IMR-90 (cell line): ENCODE measurements around the gene STK17A. TPM values are rescaled to one million over a fixed set of nuclear protein-coding genes. Genes with fewer than 3 reads are reported as not detected.

Source experiments
- ATAC-seq: fragments of 200-7000 bp; cut with Tn5 transposase; 2 replicates; pipeline ENCODE4 v1.9.1; 2020; ENCODE audit warnings: low read depth, mild to moderate bottlenecking, moderate library complexity
- BruUV-seq: library from RNA; stranded (reverse); fragments of 400-500 nt; replicated peaks from 2 replicates; lab custom pipeline; 2021; lab: Mats Ljungman, UMichigan
- CTCF ChIA-PET: fragments of 300-600 bp; formaldehyde crosslinking; extraction: SDS; loops from one replicate; lab custom pipeline; 2021; ENCODE audit warnings: antibody characterized with exemption; lab: Yijun Ruan, JAX
- POLR2A ChIA-PET: fragments of 300-600 bp; sonication (Branson Sonifier 250); formaldehyde crosslinking; loops from one replicate; lab custom pipeline; 2022; ENCODE audit warnings: antibody characterized with exemption; ENCODE audit not compliant: unreplicated experiment; lab: Charles Lee
- DNase-seq: peaks from one replicate; pipeline ENCODE4 v3.0.0; 2013
- H2AFZ ChIP-seq: replicated peaks from 2 replicates; pipeline ENCODE3; 2013; ENCODE audit warnings: low read length, mild to moderate bottlenecking; ENCODE audit not compliant: poor library complexity
- H2AK5ac ChIP-seq: 2 replicates; pipeline ENCODE4 v1.6.1; 2013; ENCODE audit warnings: low read depth, low read length, inconsistent platforms
- H2AK9ac ChIP-seq: replicated peaks from 2 replicates; pipeline ENCODE3; 2013; ENCODE audit warnings: mild to moderate bottlenecking, low read depth, low read length, moderate library complexity; ENCODE audit not compliant: poor library complexity
- H2BK120ac ChIP-seq: 2 replicates; pipeline ENCODE4 v1.6.1; 2013; ENCODE audit warnings: low read depth, low read length, inconsistent platforms
- H2BK15ac ChIP-seq: 3 replicates; pipeline ENCODE4 v1.6.1; 2013; ENCODE audit warnings: low read depth, low read length, inconsistent platforms
- H2BK20ac ChIP-seq: 2 replicates; pipeline ENCODE4 v1.6.1; 2013; ENCODE audit warnings: low read depth, mild to moderate bottlenecking, inconsistent platforms, low read length, moderate library complexity
- H2BK5ac ChIP-seq: 2 replicates; pipeline ENCODE4 v1.6.1; 2013; ENCODE audit warnings: mild to moderate bottlenecking, low read depth, low read length, inconsistent platforms; ENCODE audit not compliant: poor library complexity, severe bottlenecking
- H3K14ac ChIP-seq: replicated peaks from 2 replicates; pipeline ENCODE4 v1.6.1; 2013; ENCODE audit warnings: low read depth, low read length, inconsistent platforms
- H3K18ac ChIP-seq: 2 replicates; pipeline ENCODE4 v1.6.1; 2013; ENCODE audit warnings: low read depth, low read length, control low read depth
- H3K23ac ChIP-seq: 2 replicates; pipeline ENCODE4 v1.6.1; 2013; ENCODE audit warnings: low read depth, low read length, inconsistent platforms
- H3K27ac ChIP-seq: 2 replicates; pipeline ENCODE4 v1.5.1; 2013; ENCODE audit warnings: mild to moderate bottlenecking, control low read depth, low read length; ENCODE audit not compliant: insufficient read depth
- H3K27me3 ChIP-seq: 2 replicates; pipeline ENCODE4 v1.6.1; 2013; ENCODE audit warnings: low read length; ENCODE audit not compliant: control insufficient read depth, insufficient read depth
- H3K36me3 ChIP-seq: 2 replicates; pipeline ENCODE4 v1.6.1; 2013; ENCODE audit warnings: low read length, mixed read lengths; ENCODE audit not compliant: control insufficient read depth, insufficient read depth
- H3K4ac ChIP-seq: 2 replicates; pipeline ENCODE4 v1.6.1; 2013; ENCODE audit warnings: low read depth, low read length, inconsistent platforms
- H3K4me1 ChIP-seq: 2 replicates; pipeline ENCODE4 v1.6.1; 2013; ENCODE audit warnings: low read length, mixed read lengths; ENCODE audit not compliant: control insufficient read depth, insufficient read depth
- H3K4me2 ChIP-seq: 2 replicates; pipeline ENCODE4 v1.6.1; 2013; ENCODE audit warnings: low read depth, mild to moderate bottlenecking, control low read depth, low read length, moderate library complexity
- H3K4me3 ChIP-seq: 2 replicates; pipeline ENCODE4 v1.5.1; 2013; ENCODE audit warnings: low read depth, mild to moderate bottlenecking, control low read depth, low read length, moderate library complexity; ENCODE audit not compliant: insufficient read depth
- H3K56ac ChIP-seq: 2 replicates; pipeline ENCODE4 v1.6.1; 2013; ENCODE audit warnings: low read length, inconsistent platforms; ENCODE audit not compliant: insufficient read depth; ENCODE audit errors: extremely low read depth
- H3K79me1 ChIP-seq, 2 experiments: 2 replicates each; pipeline ENCODE4 v1.6.1; 2013; ENCODE audit warnings: low read length in 2 of 2, inconsistent platforms in 1 of 2, low read depth in 1 of 2
- H3K9ac ChIP-seq: 2 replicates; pipeline ENCODE4 v1.6.1; 2013; ENCODE audit warnings: low read depth, low read length, control low read depth
- H3K9me1 ChIP-seq: 2 replicates; pipeline ENCODE4 v1.6.1; 2013; ENCODE audit warnings: low read length, inconsistent platforms; ENCODE audit not compliant: insufficient read depth
- H3K9me3 ChIP-seq: 2 replicates; pipeline ENCODE4 v1.6.1; 2013; ENCODE audit warnings: low read length; ENCODE audit not compliant: control insufficient read depth, insufficient read depth
- H4K20me1 ChIP-seq: 2 replicates; pipeline ENCODE4 v1.6.1; 2013; ENCODE audit warnings: low read length, inconsistent platforms; ENCODE audit not compliant: insufficient read depth
- H4K5ac ChIP-seq: 2 replicates; pipeline ENCODE4 v1.6.1; 2013; ENCODE audit warnings: mild to moderate bottlenecking, low read depth, low read length, control low read depth
- H4K8ac ChIP-seq, 2 experiments: 2 replicates each; pipeline ENCODE4 v1.6.1; 2013; ENCODE audit warnings: low read depth in 2 of 2, low read length in 2 of 2, control low read depth in 1 of 2, inconsistent platforms in 1 of 2
- H4K91ac ChIP-seq: 2 replicates; pipeline ENCODE4 v1.6.1; 2013; ENCODE audit warnings: low read depth, low read length, inconsistent platforms; ENCODE audit not compliant: insufficient read depth
- BHLHE40 ChIP-seq: fragments of 150-350 bp; IDR thresholded peaks from 2 replicates; pipeline ENCODE4 v1.6.1; 2016; ENCODE audit warnings: mild to moderate bottlenecking, low read depth, low read length
- CHD1 ChIP-seq: IDR thresholded peaks from 2 replicates; pipeline ENCODE4 v1.6.1; 2012; ENCODE audit warnings: low read depth, low read length, improper control_type of control experiment
- MAZ ChIP-seq: IDR thresholded peaks from 2 replicates; pipeline ENCODE4 v1.6.1; 2012; ENCODE audit warnings: low read depth, mild to moderate bottlenecking, low read length, improper control_type of control experiment, moderate library complexity, borderline replicate concordance
- RFX5 ChIP-seq: IDR thresholded peaks from 2 replicates; pipeline ENCODE4 v1.8.0; 2012; ENCODE audit warnings: low read depth, mild to moderate bottlenecking, low read length, moderate library complexity
- WGBS, 2 experiments: methylation state at CpG; one replicate each; pipeline versions ENCODE4 v1.1.5 to v1.1.7; 2013; ENCODE audit warnings: missing lambda C conversion rate in 2 of 2; ENCODE audit not compliant: insufficient read length in 1 of 2; ENCODE audit errors: extremely low coverage in 2 of 2; 5-methylcytosine and 5-hydroxymethylcytosine counted together
- dilution Hi-C: fragments of 300-500 bp; cut with HindIII; formaldehyde crosslinking; loops from one replicate; pipeline ENCODE4 v1.14.3; 2018; ENCODE audit warnings: low sequenced_read_pairs; ENCODE audit not compliant: unreplicated experiment
- in situ Hi-C: fragments of 300-500 bp; cut with MboI; formaldehyde crosslinking; loops from 3 replicates; pipeline ENCODE4 v1.14.3; 2019; ENCODE audit warnings: low sequenced_read_pairs, inconsistent platforms, mixed read lengths
- intact Hi-C: fragments of 100-400 bp; cut with micrococcal nuclease; formaldehyde crosslinking; loops from 2 replicates; pipeline ENCODE4 v1.10.0; 2022
- polyA plus RNA-seq, 3 experiments: library from polyadenylated mRNA; depleted of rRNA; stranded (reverse); fragments of >200 nt; gene quantifications; 2 replicates each; pipeline ENCODE4 v1.2.3, GENCODE V29; 2012; ENCODE audit warnings: low replicate concordance in 1 of 3
- total RNA-seq: library from RNA; depleted of rRNA; stranded (reverse); fragments of >200 nt; gene quantifications from 2 replicates; pipeline ENCODE4 v1.2.3, GENCODE V29; 2012
- TF ChIP-seq, protein P1 (sequence below): conservative IDR thresholded peaks from 2 replicates; pipeline ENCODE4 v1.5.1; 2012; ENCODE audit warnings: mild to moderate bottlenecking, low read depth, low read length, improper control_type of control experiment

The STK17A gene
- total and polyA plus RNA-seq, 2 of the 4 experiments (the other 2 are of a cell fraction): 40.5 to 50.5 TPM

DNA sequence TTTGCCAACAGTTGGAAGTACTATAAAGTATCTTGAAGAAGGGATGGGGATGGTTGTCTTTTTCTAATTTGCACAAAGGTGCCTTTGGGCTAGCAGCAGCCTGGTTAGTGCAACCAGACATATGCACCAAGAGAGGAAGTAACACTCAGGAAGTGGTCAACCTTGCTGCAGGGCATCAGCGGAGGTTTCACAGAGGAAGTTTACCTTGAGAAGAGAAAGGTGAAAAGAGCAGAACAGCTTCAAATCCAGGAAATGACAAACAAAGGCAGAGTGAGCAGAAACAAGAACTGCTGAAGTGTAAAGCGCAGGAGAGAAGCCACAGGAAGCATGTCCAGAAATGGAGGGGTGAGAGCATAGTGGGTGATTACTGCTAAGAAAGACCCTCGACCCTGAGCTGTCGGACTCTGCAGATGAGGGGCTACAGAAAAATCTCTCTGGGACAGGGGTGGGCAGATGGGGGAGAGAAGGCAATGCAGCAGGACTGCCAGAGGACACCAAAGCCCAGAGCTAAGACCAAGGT is 66.9 kb downstream of the STK17A start:
- Histone ChIP-seq H3K79me1 (peaks cover 30 to 65% of the 10 kb centered on the region in 2 experiments), H2BK5ac (peak overlapping the region; percentile 96), H3K18ac (peak overlapping the region; percentile 55), H3K27me3 (no peaks in the 10 kb centered on the region), H3K9me3 (no peaks in the 10 kb centered on the region), H4K5ac (peak overlapping the region; percentile 84), H3K27ac (peak overlapping the region; percentile 98), H3K23ac (peak overlapping the region; percentile 93), H3K56ac (peak overlapping the region; percentile 77), H3K9ac (peak overlapping the region; percentile 47), H4K20me1 (no peaks in the 10 kb centered on the region), H3K14ac (peak overlapping the region; percentile 90), H3K9me1 (peaks cover 34% of the 10 kb centered on the region), H2AFZ (peak overlapping the region; percentile 46), H2BK15ac (peak overlapping the region; percentile 83), H2BK120ac (peak overlapping the region; percentile 98), H3K4me1 (peaks cover 44% of the 10 kb centered on the region), H3K36me3 (no peaks in the 10 kb centered on the region), H3K4ac (peak overlapping the region; percentile 87), H2BK20ac (peak overlapping the region; percentile 98), H4K91ac (peak overlapping the region; percentile 92), H4K8ac (peak overlapping the region; percentile 96 to 97), H3K4me2 (peak overlapping the region; percentile 24), H2AK9ac (peak overlapping the region; percentile 56), H2AK5ac (peak overlapping the region; percentile 94), H3K4me3 (no peak overlapping the region)
- ATAC-seq: no peak
- POLR2A ChIA-PET: interaction anchor here (0.7 kb wide), 1 partner anchor 709 kb away, joined by 3 read pairs; no protein-coding TSS in a partner anchor
- in situ Hi-C loops (loop anchor here (5.0 kb wide), 1 partner anchor 42 kb away; no protein-coding TSS in a partner anchor), intact Hi-C loops (no loop called here), dilution Hi-C loops (no loop called here)
- 26% methylated on average over 4 of the region's 4 CpGs; no CpG with 5 or more reads in 1 of the 2 experiments for WGBS, 2 experiments
- no peak for TF ChIP-seq RFX5
- no peak for TF ChIP-seq MAZ
- TF ChIP-seq CHD1: no peak
- TF ChIP-seq, protein P1, sequence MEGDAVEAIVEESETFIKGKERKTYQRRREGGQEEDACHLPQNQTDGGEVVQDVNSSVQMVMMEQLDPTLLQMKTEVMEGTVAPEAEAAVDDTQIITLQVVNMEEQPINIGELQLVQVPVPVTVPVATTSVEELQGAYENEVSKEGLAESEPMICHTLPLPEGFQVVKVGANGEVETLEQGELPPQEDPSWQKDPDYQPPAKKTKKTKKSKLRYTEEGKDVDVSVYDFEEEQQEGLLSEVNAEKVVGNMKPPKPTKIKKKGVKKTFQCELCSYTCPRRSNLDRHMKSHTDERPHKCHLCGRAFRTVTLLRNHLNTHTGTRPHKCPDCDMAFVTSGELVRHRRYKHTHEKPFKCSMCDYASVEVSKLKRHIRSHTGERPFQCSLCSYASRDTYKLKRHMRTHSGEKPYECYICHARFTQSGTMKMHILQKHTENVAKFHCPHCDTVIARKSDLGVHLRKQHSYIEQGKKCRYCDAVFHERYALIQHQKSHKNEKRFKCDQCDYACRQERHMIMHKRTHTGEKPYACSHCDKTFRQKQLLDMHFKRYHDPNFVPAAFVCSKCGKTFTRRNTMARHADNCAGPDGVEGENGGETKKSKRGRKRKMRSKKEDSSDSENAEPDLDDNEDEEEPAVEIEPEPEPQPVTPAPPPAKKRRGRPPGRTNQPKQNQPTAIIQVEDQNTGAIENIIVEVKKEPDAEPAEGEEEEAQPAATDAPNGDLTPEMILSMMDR: no peak
- no peak for TF ChIP-seq BHLHE40
- DNase-seq: peak; percentile 50
- BruUV-seq: no TSS peak
- CTCF ChIA-PET: interaction anchor here (1.1 to 2.1 kb wide), 3 partner anchors 48 to 67 kb away, joined by 5 to 10 read pairs (median 10); partner anchors contain the start of gene STK17A
